Fibroblast of the conjunctiva (primary cell): Measurements from ENCODE around the gene SCARB1.

Experiments
- DNase-seq: peaks from one replicate; pipeline ENCODE4 v3.0.0-alpha.2; 2010; ENCODE audit warnings: low read depth

SCARB1 gene

GRCh38 chr12:124745891-124746570, 117.6 kb downstream of the SCARB1 start:
- peak; percentile 94 for DNase-seq

GRCh38 chr12:124745465-124745890, 118.2 kb downstream of the SCARB1 start:
- DNase-seq, result no peak

GRCh38 chr12:124744659-124745464, 118.8 kb downstream of the SCARB1 start:
- DNase-seq, result no peak

GRCh38 chr12:124744273-124744640, 119.4 kb downstream of the SCARB1 start:
- no peak for DNase-seq

GRCh38 chr12:124743479-124744272, 120.0 kb downstream of the SCARB1 start:
- DNase-seq, result no peak

GRCh38 chr12:124742678-124743077, 121.0 kb downstream of the SCARB1 start:
- no peak for DNase-seq

GRCh38 chr12:124742111-124742510, 121.6 kb downstream of the SCARB1 start:
- DNase-seq, result no peak

- no peak for DNase-seq
Observed at GRCh38 chr12:124741211-124741610, 122.5 kb downstream of the SCARB1 start.

GRCh38 chr12:124740691-124741137, 123.0 kb downstream of the SCARB1 start:
- DNase-seq, result no peak

- no peak for DNase-seq
Observed at GRCh38 chr12:124739953-124740561, 123.6 kb downstream of the SCARB1 start.

GRCh38 chr12:124738636-124739467, 124.8 kb downstream of the SCARB1 start:
- DNase-seq, result no peak

GRCh38 chr12:124737772-124738635, 125.7 kb downstream of the SCARB1 start:
- DNase-seq, result no peak

- no peak for DNase-seq
Observed at GRCh38 chr12:124737040-124737419, 126.6 kb downstream of the SCARB1 start.

GRCh38 chr12:124736115-124737039, 127.3 kb downstream of the SCARB1 start:
- DNase-seq, result no peak

GRCh38 chr12:124734224-124734788, 129.4 kb downstream of the SCARB1 start:
- DNase-seq, result no peak

GRCh38 chr12:124733086-124733485, 130.6 kb downstream of the SCARB1 start:
- DNase-seq, result no peak

GRCh38 chr12:124732275-124733075, 131.2 kb downstream of the SCARB1 start:
- DNase-seq, result no peak

GRCh38 chr12:124731869-124732268, 131.8 kb downstream of the SCARB1 start:
- DNase-seq, result no peak
